GM12873 (cell line): ENCODE results near the gene TMEM158.

Experiments used
- CTCF ChIP-seq: IDR thresholded peaks from 2 replicates; pipeline ENCODE4 v1.5.1; 2012; ENCODE audit warnings: low read depth, mild to moderate bottlenecking, moderate library complexity, low read length, control low read depth; ENCODE audit not compliant: insufficient read depth; ENCODE audit errors: missing control alignments

The TMEM158 gene

GRCh38 chr3:45198264-45199260, 27.5 kb downstream of the TMEM158 start:
- TF ChIP-seq CTCF: no peak

GRCh38 chr3:45194791-45195190, 31.3 kb downstream of the TMEM158 start:
- no peak for TF ChIP-seq CTCF

GRCh38 chr3:45191924-45192417, 34.1 kb downstream of the TMEM158 start:
- no peak for TF ChIP-seq CTCF

GRCh38 chr3:45191424-45191823, 34.7 kb downstream of the TMEM158 start:
- no peak for TF ChIP-seq CTCF

- TF ChIP-seq CTCF: no peak
Observed at GRCh38 chr3:45188719-45189659, 37.1 kb downstream of the TMEM158 start.

GRCh38 chr3:45187694-45188141, 38.4 kb downstream of the TMEM158 start:
- TF ChIP-seq CTCF: no peak
